ENCODE measurements around the gene TRAPPC5.

Gene TRAPPC5

DNA sequence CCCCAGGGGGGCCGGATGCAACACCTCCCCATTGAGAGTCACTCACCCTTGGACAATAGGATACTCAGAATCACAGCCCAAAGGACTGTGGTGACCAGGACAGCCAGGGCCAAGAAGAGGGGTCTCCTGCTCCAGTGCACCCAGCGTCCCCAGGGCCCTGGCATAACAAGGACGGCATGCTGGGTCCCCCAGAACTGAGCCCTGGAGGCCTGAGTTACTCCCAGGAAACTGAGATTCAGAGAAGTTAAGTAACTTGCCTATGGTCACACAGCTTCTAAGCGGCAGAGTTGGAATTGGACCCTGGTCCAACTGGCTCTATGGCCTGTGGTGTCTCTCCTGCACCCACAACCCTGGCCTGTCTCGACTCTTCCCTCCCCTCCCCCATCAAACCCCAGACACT lies 51.0 kb downstream of the TRAPPC5 start:
- DNase-seq (ENCODE audit: low spot score) = no peak

DNA sequence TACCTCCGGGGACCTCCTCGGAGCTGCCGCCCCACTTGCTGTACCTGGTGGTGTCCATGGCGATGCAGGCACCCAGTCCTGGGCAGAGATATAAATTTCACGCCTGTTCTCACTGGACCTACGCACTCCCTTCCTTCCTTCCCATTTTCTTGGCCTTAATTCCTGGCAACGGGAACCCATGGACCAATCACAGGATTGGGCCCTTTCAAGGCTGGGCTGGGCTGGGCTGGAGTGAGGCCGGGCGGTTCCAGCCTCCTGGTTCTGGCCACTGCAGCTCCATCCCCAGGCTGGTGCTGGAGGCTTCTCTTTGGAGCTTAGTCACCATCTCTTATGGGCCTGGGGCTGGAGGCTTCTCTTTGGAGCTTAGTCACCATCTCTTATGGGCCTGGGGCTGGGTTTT lies 51.4 kb downstream of the TRAPPC5 start, which contains the start of gene CLEC4G:
CLEC4G (minus strand) TSS at position 66 of the 400 bp plus-strand sequence; CDS start at position 58, 8 bp downstream.
- DNase-seq (ENCODE audit: low spot score) = no peak

DNA sequence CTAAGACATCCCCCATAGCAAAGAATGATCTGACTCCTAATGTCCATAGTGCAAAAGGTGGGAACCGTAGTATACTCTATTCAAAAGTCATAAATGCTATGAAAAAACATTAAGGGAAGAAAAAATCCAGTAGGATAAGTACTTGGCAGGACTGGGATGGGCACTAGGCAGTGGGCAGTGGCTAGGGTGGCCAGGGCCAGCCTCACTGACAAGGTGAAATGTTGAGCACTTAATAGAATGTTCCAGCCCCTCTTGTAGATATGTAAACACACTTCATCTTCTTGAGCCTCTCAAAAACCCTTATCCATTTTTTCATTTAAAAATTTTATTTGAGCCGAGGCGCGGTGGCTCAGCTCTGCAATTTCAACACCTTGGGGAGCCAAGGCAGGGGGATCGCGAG lies 52.7 kb downstream of the TRAPPC5 start:
- DNase-seq (ENCODE audit: low spot score) = no peak

DNA sequence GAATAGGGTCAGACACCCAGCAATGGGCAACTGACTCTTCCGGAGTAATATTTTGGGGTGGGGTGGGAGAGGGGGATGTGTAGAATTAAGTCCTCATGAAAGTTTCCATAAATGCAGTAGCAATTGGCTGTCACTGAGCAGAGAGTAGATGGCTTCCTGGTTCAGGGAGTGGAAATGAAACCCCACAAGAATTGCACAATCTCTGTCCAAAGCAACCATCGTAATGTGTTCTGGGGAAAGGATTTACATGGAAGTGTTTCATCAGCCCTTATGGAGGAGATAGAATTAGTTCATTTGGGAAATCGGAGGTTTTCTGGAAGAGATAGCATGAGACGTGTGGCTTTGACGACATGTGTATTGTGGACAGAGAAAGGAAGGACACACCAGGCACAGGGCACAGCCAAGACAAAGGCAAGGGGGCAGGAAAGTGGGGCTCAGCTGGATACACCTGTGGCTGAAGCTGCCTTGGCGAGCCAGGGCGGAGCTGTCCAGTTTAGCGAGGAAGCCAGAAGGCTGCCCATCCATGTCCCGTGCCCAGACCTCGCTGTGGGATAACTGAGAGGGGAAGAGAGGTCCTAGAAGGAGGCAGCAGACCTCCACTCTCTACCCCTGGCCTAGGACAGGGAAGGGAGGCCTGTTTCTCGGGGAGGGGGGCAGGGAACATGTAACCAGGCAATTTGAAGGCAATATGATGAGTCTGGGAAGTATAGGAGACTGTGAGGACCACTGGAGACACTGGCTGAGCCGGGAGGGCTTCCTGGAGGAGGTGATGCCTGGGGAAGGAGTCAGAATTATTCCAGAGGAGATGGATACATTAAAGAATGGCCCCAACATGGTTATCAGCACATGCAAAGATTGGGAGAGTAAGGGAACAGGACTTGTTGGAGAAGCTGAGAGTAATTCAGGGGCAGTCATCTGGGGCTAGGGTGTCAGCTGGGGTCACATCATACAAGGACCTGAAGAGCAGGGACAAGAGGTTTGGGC lies 53.9 kb downstream of the TRAPPC5 start:
- DNase-seq (ENCODE audit: low spot score) = peak; percentile 47

DNA sequence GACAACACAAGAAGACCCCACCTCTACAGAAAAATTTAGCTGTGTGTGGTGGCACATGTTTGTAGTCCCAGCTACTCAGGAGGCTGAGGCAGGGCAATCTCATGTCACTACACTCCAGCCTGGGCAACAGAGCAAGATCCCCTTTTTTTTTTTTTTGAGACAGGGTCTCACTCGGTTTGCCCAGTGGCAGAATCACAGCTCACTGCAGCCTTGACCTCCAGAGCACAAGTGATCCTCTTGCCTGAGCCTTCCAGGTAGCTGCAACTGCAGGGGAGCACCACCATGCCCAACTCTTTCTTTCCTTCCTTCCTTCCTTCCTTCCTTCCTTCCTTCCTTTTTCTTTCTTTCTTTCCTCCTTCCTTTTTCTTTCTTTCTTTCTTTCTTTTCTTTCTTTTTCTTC lies 55.5 kb downstream of the TRAPPC5 start:
- no peak for DNase-seq (ENCODE audit: low spot score)

DNA sequence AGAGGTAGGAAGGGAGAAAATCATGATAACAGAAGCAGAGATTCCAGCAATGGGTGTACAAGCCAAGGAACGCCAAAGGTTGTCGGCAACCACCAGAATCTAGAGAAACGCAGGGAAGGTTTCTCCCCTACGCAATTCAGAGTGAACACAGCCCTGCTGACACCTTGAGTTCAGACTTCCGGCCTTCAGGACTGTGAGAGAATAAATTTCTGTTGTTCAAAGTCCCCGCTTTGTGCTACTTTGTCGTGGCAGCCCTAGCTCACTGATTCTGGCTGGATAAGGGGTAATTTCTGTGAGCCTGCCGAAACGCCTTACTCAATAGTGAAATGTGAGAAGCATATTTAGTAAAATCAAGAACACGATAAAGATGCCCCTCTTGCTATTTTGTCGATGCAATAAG lies 56.6 kb downstream of the TRAPPC5 start:
- DNase-seq (ENCODE audit: low spot score) = no peak

Measured in Ammon's horn (tissue), 1 donor.